WTC11 (cell line): ENCODE data around the gene M6PR. TPM values are rescaled to one million over a fixed set of nuclear protein-coding genes. Genes with fewer than 3 reads are reported as not detected.

Experiments used
- ATAC-seq: fragments of 200-7000 bp; cut with Tn5 transposase; 2 replicates; pipeline ENCODE4 v1.10.0; 2021; ENCODE audit warnings: mild to moderate bottlenecking, moderate library complexity
- CTCF ChIA-PET: fragments of 300-600 bp; sonication (Branson Sonifier 250); formaldehyde crosslinking; loops from one replicate; lab custom pipeline; 2021; ENCODE audit warnings: antibody characterized with exemption; lab: Charles Lee
- POLR2A ChIA-PET: fragments of 350-600 bp; sonication (Branson Sonifier 250); formaldehyde crosslinking; loops from one replicate; lab custom pipeline; 2021; ENCODE audit warnings: antibody characterized with exemption; lab: Charles Lee
- DNase-seq: peaks from one replicate; pipeline ENCODE4 v3.0.0; 2021; ENCODE audit warnings: low spot score
- H3K27ac Mint-ChIP-seq: 2 replicates; pipeline ENCODE4 v1.8.0; 2021; ENCODE audit warnings: mixed read lengths
- H3K27me3 Mint-ChIP-seq: 2 replicates; pipeline ENCODE4 v1.8.0; 2021; ENCODE audit warnings: low read depth, mild to moderate bottlenecking, moderate library complexity, mixed read lengths
- H3K36me3 Mint-ChIP-seq: 2 replicates; pipeline ENCODE4 v1.8.0; 2021; ENCODE audit warnings: mixed read lengths
- H3K4me1 Mint-ChIP-seq: 2 replicates; pipeline ENCODE4 v1.8.0; 2022; ENCODE audit warnings: mixed read lengths
- H3K4me3 Mint-ChIP-seq: 2 replicates; pipeline ENCODE4 v1.8.0; 2021; ENCODE audit warnings: mild to moderate bottlenecking, moderate library complexity, mixed read lengths
- H3K9me3 Mint-ChIP-seq: 2 replicates; pipeline ENCODE4 v1.8.0; 2021; ENCODE audit warnings: mixed read lengths
- AFF4 ChIP-seq: sonication (generic); formaldehyde crosslinking; IDR thresholded peaks from 2 replicates; pipeline ENCODE4 v1.8.1; 2023; ENCODE audit warnings: mild to moderate bottlenecking, missing genetic modification reagents, borderline replicate concordance
- AR ChIP-seq: fragments of 250-450 bp; sonication (Bioruptor Pico); IDR thresholded peaks from 2 replicates; pipeline ENCODE4 v1.9.0; 2021; ENCODE audit warnings: mild to moderate bottlenecking
- ATF3 ChIP-seq: sonication (generic); formaldehyde crosslinking; conservative IDR thresholded peaks from 2 replicates; pipeline ENCODE4 v1.8.1; 2022; ENCODE audit warnings: mild to moderate bottlenecking, missing genetic modification reagents
- CREB1 ChIP-seq: sonication (generic); formaldehyde crosslinking; IDR thresholded peaks from 2 replicates; pipeline ENCODE4 v1.8.0; 2023; ENCODE audit warnings: mild to moderate bottlenecking, missing genetic modification reagents
- ELF4 ChIP-seq: sonication (generic); formaldehyde crosslinking; IDR thresholded peaks from 2 replicates; pipeline ENCODE4 v1.8.1; 2022; ENCODE audit warnings: low read depth, mild to moderate bottlenecking, moderate library complexity, missing genetic modification reagents
- ESRRA ChIP-seq: sonication (generic); formaldehyde crosslinking; IDR thresholded peaks from 2 replicates; pipeline ENCODE4 v1.8.1; 2022; ENCODE audit warnings: mild to moderate bottlenecking, missing genetic modification reagents, borderline replicate concordance
- HMGXB4 ChIP-seq: sonication (generic); formaldehyde crosslinking; IDR thresholded peaks from 2 replicates; pipeline ENCODE4 v1.8.1; 2023; ENCODE audit warnings: mild to moderate bottlenecking, moderate library complexity, missing genetic modification reagents
- NFYB ChIP-seq: sonication (generic); formaldehyde crosslinking; conservative IDR thresholded peaks from 2 replicates; pipeline ENCODE4 v1.8.0; 2022; ENCODE audit warnings: low read depth, missing genetic modification reagents
- OVOL2 ChIP-seq: fragments of 250-450 bp; sonication (Bioruptor Pico); IDR thresholded peaks from 2 replicates; pipeline ENCODE4 v1.9.0; 2021; ENCODE audit warnings: mild to moderate bottlenecking, borderline replicate concordance
- RORB ChIP-seq: fragments of 250-450 bp; sonication (Bioruptor Pico); IDR thresholded peaks from 2 replicates; pipeline ENCODE4 v1.9.0; 2021; ENCODE audit warnings: mild to moderate bottlenecking
- TEAD4 ChIP-seq: sonication (generic); formaldehyde crosslinking; IDR thresholded peaks from 2 replicates; pipeline ENCODE4 v1.8.0; 2022; ENCODE audit warnings: mild to moderate bottlenecking, missing genetic modification reagents
- USF1 ChIP-seq: sonication (generic); formaldehyde crosslinking; IDR thresholded peaks from 2 replicates; pipeline ENCODE4 v1.8.0; 2022; ENCODE audit warnings: mild to moderate bottlenecking, missing genetic modification reagents
- ZBTB21 ChIP-seq: sonication (generic); formaldehyde crosslinking; IDR thresholded peaks from 2 replicates; pipeline ENCODE4 v1.8.1; 2023; ENCODE audit warnings: mild to moderate bottlenecking, missing genetic modification reagents, borderline replicate concordance
- ZBTB43 ChIP-seq: sonication (generic); formaldehyde crosslinking; IDR thresholded peaks from 2 replicates; pipeline ENCODE4 v1.8.1; 2023; ENCODE audit warnings: mild to moderate bottlenecking, missing genetic modification reagents
- ZNF138 ChIP-seq: sonication (generic); formaldehyde crosslinking; conservative IDR thresholded peaks from 2 replicates; pipeline ENCODE4 v1.8.1; 2022; ENCODE audit warnings: mild to moderate bottlenecking, moderate library complexity, missing genetic modification reagents
- ZNF425 ChIP-seq: fragments of 250-450 bp; sonication (Bioruptor Pico); conservative IDR thresholded peaks from 2 replicates; pipeline ENCODE4 v1.9.0; 2021; ENCODE audit warnings: mild to moderate bottlenecking
- ZNF671 ChIP-seq: fragments of 250-450 bp; sonication (Bioruptor Pico); IDR thresholded peaks from 2 replicates; pipeline ENCODE4 v1.8.0; 2021; ENCODE audit warnings: mild to moderate bottlenecking
- total RNA-seq: library from RNA; stranded (reverse); gene quantifications from 3 replicates; pipeline ENCODE4 v1.2.3, GENCODE V29; 2021

M6PR gene
- total RNA-seq, 1 experiment from 2014 or later, result 139 TPM

- DNase-seq, result no peak
- POLR2A ChIA-PET, result no interaction called here
- Mint-ChIP-seq H3K27me3 (no peaks in the 10 kb centered on the region), H3K27ac (no peak overlapping the region; the same call in 1 of the 2 replicates), H3K9me3 (peaks cover 53% of the 10 kb centered on the region), H3K4me3 (no peak overlapping the region), H3K4me1 (peaks cover 13% of the 10 kb centered on the region), H3K36me3 (peaks cover 56% of the 10 kb centered on the region)
- TF ChIP-seq ZBTB43 (CRISPR knock-in tag) (no peak), CREB1 (CRISPR knock-in tag) (no peak), NFYB (no peak), AR (CRISPR knock-in tag) (no peak), ESRRA (CRISPR knock-in tag) (no peak), TEAD4 (CRISPR knock-in tag) (no peak), USF1 (CRISPR knock-in tag) (no peak)
- ATAC-seq, result no peak
- CTCF ChIA-PET, result interaction anchor here (1.2 to 1.3 kb wide), 2 partner anchors 9 to 39 kb away, joined by 5 to 7 read pairs; no protein-coding TSS in a partner anchor
Observed at GRCh38 chr12:8899830-8900229, 49.6 kb downstream of the M6PR start.

- H3K27ac Mint-ChIP-seq, result no peak overlapping the region
- ATAC-seq (no peak), DNase-seq (no peak)
- H3K27me3 Mint-ChIP-seq, result no peaks in the 10 kb centered on the region
- H3K9me3 Mint-ChIP-seq, result peaks cover 44% of the 10 kb centered on the region
- H3K4me3 Mint-ChIP-seq, result no peak overlapping the region
- H3K36me3 Mint-ChIP-seq, result peaks cover 47% of the 10 kb centered on the region
- POLR2A ChIA-PET, result interaction anchor here (0.6 kb wide), 1 partner anchor 293 kb away, joined by 3 read pairs; no protein-coding TSS in a partner anchor
- CTCF ChIA-PET, result interaction anchor here (1.0 kb wide), 1 partner anchor 37 kb away, joined by 4 read pairs; no protein-coding TSS in a partner anchor
- H3K4me1 Mint-ChIP-seq, result peaks cover 6% of the 10 kb centered on the region
- TF ChIP-seq OVOL2 (CRISPR knock-in tag), result no peak
- no peak for TF ChIP-seq ZBTB21 (CRISPR knock-in tag)
- TF ChIP-seq ATF3 (CRISPR knock-in tag), result no peak
- no peak for TF ChIP-seq RORB
- no peak for TF ChIP-seq ELF4 (CRISPR knock-in tag)
- no peak for TF ChIP-seq ZNF138 (CRISPR knock-in tag)
- TF ChIP-seq ZNF425 (CRISPR knock-in tag), result no peak
- TF ChIP-seq AFF4 (CRISPR knock-in tag), result no peak
- no peak for TF ChIP-seq TEAD4 (CRISPR knock-in tag)
- no peak for TF ChIP-seq HMGXB4 (CRISPR knock-in tag)
- no peak for TF ChIP-seq ZNF671 (CRISPR knock-in tag)
- TF ChIP-seq, all 79 proteins: peak for 0
Observed at GRCh38 chr12:8897081-8897480, 52.4 kb downstream of the M6PR start.
